Immature natural killer cell (primary cell): Measurements from ENCODE around the gene CASP9. TPM values are rescaled to one million over a fixed set of nuclear protein-coding genes. Genes with fewer than 3 reads are reported as not detected.

ENCODE experiments used
- DNase-seq, 3 donors: peaks; one replicate each; pipeline ENCODE4 v3.0.0; 2022; ENCODE audit warnings: mixed read lengths in 1 of 3
- H3K27ac Mint-ChIP-seq, 6 donors: one replicate each; pipeline ENCODE4 v1.8.0; 2020; ENCODE audit warnings: mixed read lengths in 6 of 6, mild to moderate bottlenecking in 5 of 6, inconsistent platforms in 4 of 6, moderate library complexity in 3 of 6
- H3K27me3 Mint-ChIP-seq, 3 donors: one replicate each; pipeline ENCODE4 v1.8.0; 2020 to 2021; ENCODE audit warnings: low read depth in 3 of 3, mild to moderate bottlenecking in 3 of 3, mixed read lengths in 3 of 3, moderate library complexity in 3 of 3, inconsistent platforms in 1 of 3
- H3K36me3 Mint-ChIP-seq, 3 donors: one replicate each; pipeline ENCODE4 v1.8.0; 2020; ENCODE audit warnings: mixed read lengths in 3 of 3, inconsistent platforms in 2 of 3, mild to moderate bottlenecking in 2 of 3
- H3K4me1 Mint-ChIP-seq, 2 donors: one replicate each; pipeline ENCODE4 v1.8.0; 2020; ENCODE audit warnings: inconsistent platforms in 2 of 2, mild to moderate bottlenecking in 2 of 2, mixed read lengths in 2 of 2, moderate library complexity in 1 of 2
- H3K4me3 Mint-ChIP-seq, 5 donors: one replicate each; pipeline ENCODE4 v1.8.0; 2020; ENCODE audit warnings: mild to moderate bottlenecking in 5 of 5, mixed read lengths in 5 of 5, inconsistent platforms in 3 of 5, moderate library complexity in 3 of 5
- H3K9me3 Mint-ChIP-seq, 6 donors: one replicate each; pipeline ENCODE4 v1.8.0; 2020; ENCODE audit warnings: mild to moderate bottlenecking in 6 of 6, mixed read lengths in 6 of 6, inconsistent platforms in 4 of 6, moderate library complexity in 3 of 6
- polyA plus RNA-seq, 3 donors: library from polyadenylated mRNA; unstranded; fragments of 300-500 nt; fragmentation: Illumina TruSeq; gene quantifications; one replicate each; pipeline ENCODE4 v1.2.3, GENCODE V29; 2021

The CASP9 gene
- polyA plus RNA-seq, 3 donors from 2014 or later = 17.0 to 19.4 (median 19.4) TPM

- Mint-ChIP-seq H3K9me3 (no peaks in the 10 kb centered on the region), H3K27me3 (peaks cover 10 to 15% (median 14%) of the 10 kb centered on the region in 3 donors), H3K27ac (no peak overlapping the region), H3K36me3 (peaks cover 0 to 3% (median 0%) of the 10 kb centered on the region in 3 donors), H3K4me3 (no peak overlapping the region), H3K4me1 (peaks cover 15 to 16% of the 10 kb centered on the region in 2 donors)
- no peak for DNase-seq
These were observed 75.0 kb downstream of the CASP9 start for GRCh38 chr1:15448877-15449462.

- no peaks in the 10 kb centered on the region for H3K9me3 Mint-ChIP-seq
- no peak for DNase-seq
- H3K36me3 Mint-ChIP-seq = peaks cover 0 to 8% (median 0%) of the 10 kb centered on the region in 3 donors
- peak overlapping the region in 2 of 5 donors; percentile 62 to 69 for H3K4me3 Mint-ChIP-seq
- peaks cover 15 to 16% of the 10 kb centered on the region in 2 donors for H3K4me1 Mint-ChIP-seq
- no peak overlapping the region for H3K27ac Mint-ChIP-seq
- H3K27me3 Mint-ChIP-seq = peaks cover 10 to 20% (median 17%) of the 10 kb centered on the region in 3 donors
These were observed 77.8 kb downstream of the CASP9 start for GRCh38 chr1:15446212-15446611.

- no peaks in the 10 kb centered on the region for H3K9me3 Mint-ChIP-seq
- H3K4me3 Mint-ChIP-seq = peak overlapping the region; percentile 14 to 69 (median 50)
- peak in 1 of 3 donors; percentile 47 for DNase-seq
- H3K4me1 Mint-ChIP-seq = peaks cover 15 to 16% of the 10 kb centered on the region in 2 donors
- H3K36me3 Mint-ChIP-seq = peaks cover 0 to 8% (median 0%) of the 10 kb centered on the region in 3 donors
- H3K27ac Mint-ChIP-seq = peak overlapping the region in 1 of 6 donors; percentile 76
- H3K27me3 Mint-ChIP-seq = peaks cover 5 to 21% (median 17%) of the 10 kb centered on the region in 3 donors
These were observed 78.5 kb downstream of the CASP9 start for GRCh38 chr1:15445390-15446122.

GRCh38 chr1:15444468-15445389 lies 79.3 kb downstream of the CASP9 start:
- Mint-ChIP-seq H3K27ac (no peak overlapping the region), H3K27me3 (peaks cover 10 to 21% (median 17%) of the 10 kb centered on the region in 3 donors), H3K4me1 (peaks cover 15 to 16% of the 10 kb centered on the region in 2 donors), H3K4me3 (peak overlapping the region in 4 of 5 donors; percentile 14 to 50 (median 25)), H3K36me3 (peaks cover 0 to 8% (median 0%) of the 10 kb centered on the region in 3 donors), H3K9me3 (no peaks in the 10 kb centered on the region)
- DNase-seq = no peak

- H3K36me3 Mint-ChIP-seq = peaks cover 0 to 8% (median 0%) of the 10 kb centered on the region in 3 donors
- H3K9me3 Mint-ChIP-seq = no peaks in the 10 kb centered on the region
- peaks cover 16% of the 10 kb centered on the region in 2 donors for H3K4me1 Mint-ChIP-seq
- H3K27ac Mint-ChIP-seq = no peak overlapping the region
- no peak for DNase-seq
- H3K4me3 Mint-ChIP-seq = no peak overlapping the region
- peaks cover 14 to 20% (median 17%) of the 10 kb centered on the region in 3 donors for H3K27me3 Mint-ChIP-seq
These were observed 80.7 kb downstream of the CASP9 start for GRCh38 chr1:15443281-15443680.

- DNase-seq = no peak
- H3K9me3 Mint-ChIP-seq = no peaks in the 10 kb centered on the region
- H3K27ac Mint-ChIP-seq = no peak overlapping the region
- H3K36me3 Mint-ChIP-seq = peaks cover 0 to 8% (median 0%) of the 10 kb centered on the region in 3 donors
- H3K27me3 Mint-ChIP-seq = peaks cover 14 to 20% (median 19%) of the 10 kb centered on the region in 3 donors
- peaks cover 16% of the 10 kb centered on the region in 2 donors for H3K4me1 Mint-ChIP-seq
- no peak overlapping the region for H3K4me3 Mint-ChIP-seq
These were observed 81.3 kb downstream of the CASP9 start for GRCh38 chr1:15442759-15443158.

- Mint-ChIP-seq H3K4me3 (no peak overlapping the region), H3K4me1 (peaks cover 16 to 18% of the 10 kb centered on the region in 2 donors), H3K36me3 (peaks cover 0 to 8% (median 0%) of the 10 kb centered on the region in 3 donors), H3K27me3 (peaks cover 12 to 23% (median 19%) of the 10 kb centered on the region in 3 donors), H3K9me3 (no peaks in the 10 kb centered on the region), H3K27ac (no peak overlapping the region)
- DNase-seq = no peak
These were observed 81.9 kb downstream of the CASP9 start for GRCh38 chr1:15442119-15442518.

Other genes with a start within 250 kb of the CASP9 start
- 1,000 to 10,000 TPM in 1 of 3 donors, 100 to 1,000 TPM in 2; 686 to 1,063 (median 771) TPM for gene EFHD2, start 114.3 kb downstream of the CASP9 start, polyA plus RNA-seq
- not detected for gene CTRC, start 85.8 kb downstream of the CASP9 start, polyA plus RNA-seq
- not detected for gene CELA2A, start 67.5 kb downstream of the CASP9 start, polyA plus RNA-seq
- not detected for gene CELA2B, start 48.1 kb downstream of the CASP9 start, polyA plus RNA-seq
- gene DNAJC16, start 2.6 kb upstream of the CASP9 start, polyA plus RNA-seq = 1 to 10 TPM; 3.7 to 8.9 (median 4.0) TPM
- gene AGMAT, start 60.8 kb upstream of the CASP9 start, polyA plus RNA-seq = under 1 TPM in 2 of 3 donors, not detected in 1; 0.39 to 0.64 TPM
- gene DDI2, start 93.2 kb upstream of the CASP9 start, polyA plus RNA-seq = 1 to 10 TPM; 1.9 to 5.2 (median 3.3) TPM
- gene PLEKHM2, start 160.1 kb upstream of the CASP9 start, polyA plus RNA-seq = 1 to 10 TPM; 1.7 to 4.7 (median 3.2) TPM
- not detected for gene SLC25A34, start 212.0 kb upstream of the CASP9 start, polyA plus RNA-seq
- gene TMEM82, start 218.3 kb upstream of the CASP9 start, polyA plus RNA-seq = not detected
- gene FBLIM1, start 234.6 kb upstream of the CASP9 start, polyA plus RNA-seq = not detected